ENCODE data around the gene EFCAB12.

EFCAB12 gene

DNA sequence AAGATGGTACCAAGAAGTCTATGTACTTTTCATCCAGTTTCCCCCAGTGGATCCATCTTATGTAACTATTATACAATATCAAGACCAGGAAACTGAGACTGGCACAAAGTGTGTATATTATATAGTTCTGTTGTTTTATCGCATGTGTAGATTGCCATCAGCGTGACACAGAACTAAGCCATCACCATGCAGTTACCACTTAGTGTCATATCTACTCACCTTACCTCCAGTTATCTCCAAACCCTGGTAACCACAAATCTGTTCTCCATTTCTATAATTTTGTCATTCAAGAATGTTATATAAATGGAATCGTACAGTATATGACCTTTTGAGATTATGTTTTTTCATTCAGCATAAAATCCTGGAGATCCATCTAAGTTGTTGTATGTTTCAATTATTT is 34.7 kb upstream of the EFCAB12 start:
- Histone ChIP-seq H3K4me3 (ENCODE audit: extremely low read depth, insufficient read depth, low read length, poor library complexity, severe bottlenecking) (no peak overlapping the region), H3K27ac (ENCODE audit: low read depth, low read length, severe bottlenecking) (no peak overlapping the region), H3K36me3 (ENCODE audit: control insufficient read depth, insufficient read depth, low read length) (peaks cover 4% of the 10 kb centered on the region), H3K4me1 (ENCODE audit: control insufficient read depth, insufficient read depth, low read length, poor library complexity, severe bottlenecking) (peaks cover 16% of the 10 kb centered on the region), H3K9me3 (ENCODE audit: control insufficient read depth, low read length) (no peaks in the 10 kb centered on the region)
- no CpG with 5 or more reads among the region's 3 CpGs for WGBS, 2 experiments (ENCODE audit: insufficient coverage in 2 of 2)

DNA sequence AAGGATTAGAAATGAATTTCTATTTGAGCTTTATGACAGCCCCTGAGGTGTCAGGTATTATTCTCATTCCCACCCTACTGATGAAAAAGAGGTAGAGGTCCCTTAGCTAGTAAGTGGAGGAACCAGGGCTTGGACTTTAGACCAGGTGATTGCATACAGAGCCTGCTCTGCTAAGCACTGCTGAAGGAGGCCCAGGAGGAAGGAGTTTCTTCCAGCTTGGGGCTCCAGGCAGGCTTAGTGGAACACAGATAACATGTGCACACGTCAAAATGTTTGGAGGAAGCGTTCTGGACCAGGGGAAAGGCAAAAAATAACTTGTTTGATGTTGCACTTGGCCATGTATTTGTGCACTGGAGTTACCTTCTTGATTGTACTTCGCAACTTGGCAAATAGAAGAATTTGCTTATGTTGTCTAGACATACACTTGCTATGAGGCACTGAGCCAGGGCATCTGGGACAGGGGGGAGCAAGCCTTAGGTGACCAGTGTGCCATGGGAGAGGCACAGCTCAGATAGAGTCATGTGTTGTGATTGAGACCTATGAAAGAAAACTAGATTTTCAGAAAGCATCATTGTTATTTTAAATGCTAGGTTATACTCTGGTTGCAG is 34.0 kb upstream of the EFCAB12 start:
- no peak overlapping the region for H3K4me3 ChIP-seq (ENCODE audit: extremely low read depth, insufficient read depth, low read length, poor library complexity, severe bottlenecking)
- WGBS, 2 experiments (ENCODE audit: insufficient coverage in 2 of 2) = 92 to 97% methylated on average over 3 of the region's 3 CpGs
- H3K9me3 ChIP-seq (ENCODE audit: control insufficient read depth, low read length) = no peaks in the 10 kb centered on the region
- H3K27ac ChIP-seq (ENCODE audit: low read depth, low read length, severe bottlenecking) = no peak overlapping the region
- peaks cover 16% of the 10 kb centered on the region for H3K4me1 ChIP-seq (ENCODE audit: control insufficient read depth, insufficient read depth, low read length, poor library complexity, severe bottlenecking)
- H3K36me3 ChIP-seq (ENCODE audit: control insufficient read depth, insufficient read depth, low read length) = peaks cover 4% of the 10 kb centered on the region

DNA sequence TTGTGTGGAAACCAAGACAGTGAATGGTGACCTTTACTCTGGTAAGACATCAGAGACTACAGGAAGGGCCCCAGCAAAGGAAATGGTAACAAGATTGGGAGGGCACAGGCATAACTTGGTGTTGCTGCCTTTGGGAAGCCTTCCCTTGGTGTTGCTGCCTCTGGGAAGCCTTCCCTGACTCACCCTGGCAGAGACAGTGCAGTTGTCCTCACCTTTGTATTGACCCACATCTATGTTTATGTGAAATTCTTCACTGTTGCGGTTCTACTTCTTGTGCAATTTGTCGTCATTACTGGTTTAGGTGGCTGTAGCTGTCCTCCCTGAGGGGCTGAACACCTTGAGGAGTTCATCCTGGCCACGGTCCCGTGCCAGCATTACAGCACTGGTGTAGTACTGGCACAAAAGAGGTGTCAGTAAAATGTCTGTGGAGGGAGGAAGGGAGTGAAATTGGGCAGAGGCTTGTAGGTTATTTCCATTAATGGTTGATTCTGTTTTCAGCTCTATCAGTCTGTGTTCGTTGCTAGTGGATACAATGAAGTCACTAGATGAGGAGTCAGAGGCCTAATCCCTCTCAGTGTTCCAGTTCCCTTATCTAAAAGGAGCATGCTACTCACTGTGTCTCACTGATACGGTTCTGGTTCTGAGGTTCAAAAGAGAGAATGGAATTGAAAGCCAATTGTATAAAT is 33.2 kb upstream of the EFCAB12 start:
- H3K4me1 ChIP-seq (ENCODE audit: control insufficient read depth, insufficient read depth, low read length, poor library complexity, severe bottlenecking) = peaks cover 16% of the 10 kb centered on the region
- H3K27ac ChIP-seq (ENCODE audit: low read depth, low read length, severe bottlenecking) = peak overlapping the region; percentile 85
- no peaks in the 10 kb centered on the region for H3K9me3 ChIP-seq (ENCODE audit: control insufficient read depth, low read length)
- H3K4me3 ChIP-seq (ENCODE audit: extremely low read depth, insufficient read depth, low read length, poor library complexity, severe bottlenecking) = no peak overlapping the region
- H3K36me3 ChIP-seq (ENCODE audit: control insufficient read depth, insufficient read depth, low read length) = peaks cover 7% of the 10 kb centered on the region
- 96 to 98% methylated on average over 4 to 5 of the region's 6 CpGs for WGBS, 2 experiments (ENCODE audit: insufficient coverage in 2 of 2)

DNA sequence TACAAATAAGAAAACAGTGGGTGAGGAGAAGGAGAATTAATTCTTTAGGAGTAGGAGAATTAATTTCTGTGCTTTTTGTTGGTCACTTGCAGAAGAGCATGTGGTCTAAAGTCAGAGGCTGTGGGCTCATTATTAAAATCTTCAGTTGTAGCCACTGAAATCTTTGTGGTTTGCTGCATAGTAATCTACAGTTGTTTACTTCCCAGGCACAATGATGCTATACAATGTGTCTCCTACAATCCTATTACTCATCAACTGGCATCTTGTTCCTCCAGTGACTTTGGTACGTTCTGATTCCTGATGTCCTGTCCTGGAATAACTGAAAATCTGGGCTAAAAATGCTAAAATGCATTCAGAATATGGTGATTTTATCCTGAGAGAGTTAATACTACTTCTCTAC is 32.6 kb upstream of the EFCAB12 start:
- Histone ChIP-seq H3K36me3 (ENCODE audit: control insufficient read depth, insufficient read depth, low read length) (peaks cover 10% of the 10 kb centered on the region), H3K4me3 (ENCODE audit: extremely low read depth, insufficient read depth, low read length, poor library complexity, severe bottlenecking) (no peak overlapping the region), H3K4me1 (ENCODE audit: control insufficient read depth, insufficient read depth, low read length, poor library complexity, severe bottlenecking) (peaks cover 16% of the 10 kb centered on the region), H3K27ac (ENCODE audit: low read depth, low read length, severe bottlenecking) (peak overlapping the region; percentile 85), H3K9me3 (ENCODE audit: control insufficient read depth, low read length) (no peaks in the 10 kb centered on the region)
- WGBS, 2 experiments (ENCODE audit: insufficient coverage in 2 of 2) = no CpG with 5 or more reads among the region's 1 CpG

DNA sequence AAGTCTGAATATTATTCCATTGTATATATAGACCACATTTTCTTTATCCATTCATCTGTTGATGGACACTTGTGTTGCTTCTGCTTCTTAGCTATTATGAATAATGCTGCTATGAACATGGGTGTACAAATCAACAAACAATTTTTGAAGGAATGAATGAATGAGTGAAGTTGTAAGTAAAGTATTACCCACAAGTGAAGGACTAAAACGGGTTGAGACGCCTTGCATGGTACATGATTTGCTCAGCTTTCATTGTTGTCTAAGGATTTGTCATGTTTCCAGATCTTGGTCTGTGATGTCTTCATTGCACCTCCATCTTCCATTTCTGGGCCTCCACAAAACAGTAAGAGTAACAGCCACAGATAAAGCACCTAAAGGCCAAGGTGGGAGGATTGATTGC is 32.1 kb upstream of the EFCAB12 start:
- Histone ChIP-seq H3K4me3 (ENCODE audit: extremely low read depth, insufficient read depth, low read length, poor library complexity, severe bottlenecking) (no peak overlapping the region), H3K9me3 (ENCODE audit: control insufficient read depth, low read length) (no peaks in the 10 kb centered on the region), H3K4me1 (ENCODE audit: control insufficient read depth, insufficient read depth, low read length, poor library complexity, severe bottlenecking) (peaks cover 16% of the 10 kb centered on the region), H3K27ac (ENCODE audit: low read depth, low read length, severe bottlenecking) (peak overlapping the region; percentile 62), H3K36me3 (ENCODE audit: control insufficient read depth, insufficient read depth, low read length) (peaks cover 11% of the 10 kb centered on the region)
- WGBS, 2 experiments (ENCODE audit: insufficient coverage in 2 of 2) = 93 to 100% methylated on average over 2 of the region's 2 CpGs

DNA sequence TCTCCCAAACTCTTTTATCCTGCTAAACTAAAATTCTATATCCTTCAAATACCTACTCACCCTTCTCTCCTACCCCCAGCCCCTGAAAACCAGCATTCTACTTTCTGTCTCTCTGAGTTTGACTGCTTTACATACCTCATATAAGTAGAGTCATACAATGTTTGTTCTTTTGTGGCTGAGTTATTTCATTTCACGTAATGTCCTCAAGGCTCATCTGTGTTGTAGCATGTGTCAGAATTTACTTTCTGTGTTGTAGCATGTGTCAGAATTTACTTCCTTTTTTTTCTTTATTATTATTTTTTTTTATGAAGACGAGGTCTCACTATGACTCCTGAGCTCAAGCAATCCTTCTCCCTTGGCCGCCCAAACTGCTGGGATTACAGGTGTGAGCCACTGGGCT is 31.7 kb upstream of the EFCAB12 start:
- Histone ChIP-seq H3K36me3 (ENCODE audit: control insufficient read depth, insufficient read depth, low read length) (peaks cover 11% of the 10 kb centered on the region), H3K27ac (ENCODE audit: low read depth, low read length, severe bottlenecking) (no peak overlapping the region), H3K4me1 (ENCODE audit: control insufficient read depth, insufficient read depth, low read length, poor library complexity, severe bottlenecking) (peaks cover 16% of the 10 kb centered on the region), H3K4me3 (ENCODE audit: extremely low read depth, insufficient read depth, low read length, poor library complexity, severe bottlenecking) (no peak overlapping the region), H3K9me3 (ENCODE audit: control insufficient read depth, low read length) (no peaks in the 10 kb centered on the region)
- WGBS, 2 experiments (ENCODE audit: insufficient coverage in 2 of 2) = no CpG with 5 or more reads among the region's 3 CpGs

DNA sequence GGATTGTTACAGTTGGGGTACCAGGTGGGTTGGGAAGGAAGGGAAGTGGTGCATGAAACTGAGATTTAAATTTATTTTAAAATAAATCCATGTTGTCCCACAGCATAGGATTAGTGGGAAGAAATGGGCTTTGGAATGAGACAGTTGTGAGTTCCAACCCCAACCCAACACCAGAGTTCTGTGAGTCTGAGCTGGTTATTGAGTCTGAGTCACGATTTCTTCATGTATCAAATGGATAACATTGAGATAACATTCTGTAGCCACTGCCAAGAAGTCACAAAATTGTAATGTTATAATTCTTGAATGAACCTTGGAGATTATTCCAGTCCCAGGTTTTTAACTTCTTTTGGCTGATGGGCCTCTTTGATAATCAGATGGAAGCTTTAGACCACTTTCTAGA is 25.3 kb upstream of the EFCAB12 start:
- H3K36me3 ChIP-seq (ENCODE audit: control insufficient read depth, insufficient read depth, low read length) = peaks cover 41% of the 10 kb centered on the region
- peaks cover 8% of the 10 kb centered on the region for H3K4me1 ChIP-seq (ENCODE audit: control insufficient read depth, insufficient read depth, low read length, poor library complexity, severe bottlenecking)
- no peak overlapping the region for H3K27ac ChIP-seq (ENCODE audit: low read depth, low read length, severe bottlenecking)
- WGBS, 2 experiments (ENCODE audit: insufficient coverage in 2 of 2) = no CpG with 5 or more reads among the region's 1 CpG
- no peak overlapping the region for H3K4me3 ChIP-seq (ENCODE audit: extremely low read depth, insufficient read depth, low read length, poor library complexity, severe bottlenecking)
- H3K9me3 ChIP-seq (ENCODE audit: control insufficient read depth, low read length) = no peaks in the 10 kb centered on the region

DNA sequence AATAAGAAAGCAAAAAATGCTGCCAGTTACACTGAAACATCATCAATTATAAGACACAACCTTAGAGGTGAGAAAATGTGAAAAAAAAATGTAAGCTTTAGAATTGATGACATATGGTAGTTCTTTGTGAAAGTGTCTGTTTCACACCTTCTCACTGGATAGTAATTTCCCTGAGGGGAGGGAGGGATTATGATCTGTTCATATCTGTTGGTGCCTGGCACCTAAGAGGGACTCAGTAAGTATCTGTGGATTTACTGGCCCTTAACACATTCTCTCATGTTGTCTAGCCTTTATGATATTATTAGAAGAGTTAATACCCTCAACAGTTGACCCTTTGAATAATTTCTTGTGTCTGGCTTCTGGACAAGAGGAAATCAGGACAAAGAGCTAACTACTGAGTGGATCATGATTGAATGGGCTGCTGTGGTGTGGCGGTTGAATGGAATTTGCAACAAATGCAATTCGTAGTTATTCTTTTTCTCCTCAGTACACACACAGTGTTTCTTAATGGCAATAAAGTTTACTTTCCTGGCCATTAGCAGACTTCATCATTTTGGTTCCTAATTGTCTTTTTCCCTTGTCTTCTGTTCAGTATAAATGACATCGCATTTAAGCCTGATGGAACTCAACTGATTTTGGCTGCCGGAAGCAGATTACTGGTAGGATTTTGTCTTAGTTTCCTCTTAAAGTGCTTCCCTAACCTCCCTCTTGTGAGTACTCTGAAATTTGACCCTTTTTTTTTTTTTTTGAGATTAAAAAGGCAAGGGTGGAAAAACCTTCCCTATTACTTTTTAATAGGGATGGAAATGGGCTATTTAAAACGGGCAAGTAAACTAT is 21.1 kb upstream of the EFCAB12 start:
- Histone ChIP-seq H3K4me3 (ENCODE audit: extremely low read depth, insufficient read depth, low read length, poor library complexity, severe bottlenecking) (no peak overlapping the region), H3K4me1 (ENCODE audit: control insufficient read depth, insufficient read depth, low read length, poor library complexity, severe bottlenecking) (peaks cover 32% of the 10 kb centered on the region), H3K9me3 (ENCODE audit: control insufficient read depth, low read length) (no peaks in the 10 kb centered on the region), H3K36me3 (ENCODE audit: control insufficient read depth, insufficient read depth, low read length) (peaks cover 29% of the 10 kb centered on the region), H3K27ac (ENCODE audit: low read depth, low read length, severe bottlenecking) (peak overlapping the region; percentile 31)
- 73 to 80% methylated on average over 2 of the region's 5 CpGs for WGBS, 2 experiments (ENCODE audit: insufficient coverage in 2 of 2)

DNA sequence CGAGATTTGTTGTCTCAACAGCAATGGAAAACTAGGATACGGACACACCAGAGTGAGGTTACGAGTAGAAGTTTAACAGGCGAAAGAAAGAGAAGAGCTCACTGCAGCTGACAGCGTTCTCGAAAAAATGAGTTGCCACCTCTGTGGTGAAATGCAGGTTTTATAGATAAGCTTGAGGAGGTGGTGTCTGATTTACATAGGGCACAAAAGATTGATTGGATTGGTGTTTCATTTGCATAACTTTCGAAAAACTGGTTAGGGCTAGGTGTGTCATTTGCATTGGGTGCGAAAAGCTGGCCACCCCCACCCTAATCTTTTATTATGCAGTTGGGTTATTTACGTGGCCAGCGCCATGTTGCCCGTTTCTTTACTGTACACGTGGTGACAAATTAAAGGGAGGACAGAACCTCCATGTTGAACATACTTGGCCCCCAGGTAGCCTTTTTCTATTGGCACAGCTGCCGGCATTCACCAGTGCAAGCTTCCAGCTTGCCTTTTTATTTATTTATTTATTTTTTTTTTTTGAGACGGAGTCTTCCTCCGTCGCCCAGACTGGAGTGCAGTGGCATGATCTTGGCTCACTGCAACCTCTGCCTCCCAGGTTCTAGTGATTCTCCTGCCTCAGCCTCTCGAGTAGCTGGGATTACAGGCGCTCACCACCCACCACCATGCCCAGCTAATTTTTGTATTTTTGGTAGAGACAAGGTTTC is 19.9 kb upstream of the EFCAB12 start:
- peaks cover 18% of the 10 kb centered on the region for H3K36me3 ChIP-seq (ENCODE audit: control insufficient read depth, insufficient read depth, low read length)
- WGBS, 2 experiments (ENCODE audit: insufficient coverage in 2 of 2) = 76 to 81% methylated on average over 7 to 13 of the region's 18 CpGs
- H3K9me3 ChIP-seq (ENCODE audit: control insufficient read depth, low read length) = no peaks in the 10 kb centered on the region
- no peak overlapping the region for H3K27ac ChIP-seq (ENCODE audit: low read depth, low read length, severe bottlenecking)
- no peak overlapping the region for H3K4me3 ChIP-seq (ENCODE audit: extremely low read depth, insufficient read depth, low read length, poor library complexity, severe bottlenecking)
- peaks cover 39% of the 10 kb centered on the region for H3K4me1 ChIP-seq (ENCODE audit: control insufficient read depth, insufficient read depth, low read length, poor library complexity, severe bottlenecking)

DNA sequence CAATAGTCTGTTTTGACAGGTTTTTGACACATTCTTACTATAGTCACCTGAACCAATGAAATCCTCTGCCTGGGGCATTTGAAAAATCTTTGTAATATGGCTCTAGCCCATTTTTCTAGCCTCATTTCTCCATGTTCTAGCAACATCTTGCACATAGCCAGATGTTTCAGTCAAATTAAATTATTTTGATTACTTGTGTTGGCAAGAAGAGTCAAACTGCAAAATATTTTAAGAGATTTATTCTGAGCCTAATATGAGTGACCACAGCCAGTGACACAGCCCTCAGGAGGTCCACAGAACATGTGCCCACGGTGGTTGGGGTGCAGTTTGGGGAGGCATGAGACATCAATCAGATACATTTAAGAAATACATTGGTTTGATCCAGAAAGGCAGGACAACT is 18.5 kb upstream of the EFCAB12 start:
- Histone ChIP-seq H3K4me1 (ENCODE audit: control insufficient read depth, insufficient read depth, low read length, poor library complexity, severe bottlenecking) (peaks cover 53% of the 10 kb centered on the region), H3K9me3 (ENCODE audit: control insufficient read depth, low read length) (no peaks in the 10 kb centered on the region), H3K36me3 (ENCODE audit: control insufficient read depth, insufficient read depth, low read length) (peaks cover 4% of the 10 kb centered on the region), H3K4me3 (ENCODE audit: extremely low read depth, insufficient read depth, low read length, poor library complexity, severe bottlenecking) (no peak overlapping the region), H3K27ac (ENCODE audit: low read depth, low read length, severe bottlenecking) (no peak overlapping the region)
- no CpG with 5 or more reads among the region's 1 CpG for WGBS, 2 experiments (ENCODE audit: insufficient coverage in 2 of 2)
